Pons (tissue), 1 donor: ENCODE results near the gene NT5C1B.

Source experiments
- DNase-seq: peaks from one replicate; pipeline ENCODE4 v3.0.0-alpha.2; 2016; ENCODE audit warnings: low spot score

NT5C1B gene

DNA sequence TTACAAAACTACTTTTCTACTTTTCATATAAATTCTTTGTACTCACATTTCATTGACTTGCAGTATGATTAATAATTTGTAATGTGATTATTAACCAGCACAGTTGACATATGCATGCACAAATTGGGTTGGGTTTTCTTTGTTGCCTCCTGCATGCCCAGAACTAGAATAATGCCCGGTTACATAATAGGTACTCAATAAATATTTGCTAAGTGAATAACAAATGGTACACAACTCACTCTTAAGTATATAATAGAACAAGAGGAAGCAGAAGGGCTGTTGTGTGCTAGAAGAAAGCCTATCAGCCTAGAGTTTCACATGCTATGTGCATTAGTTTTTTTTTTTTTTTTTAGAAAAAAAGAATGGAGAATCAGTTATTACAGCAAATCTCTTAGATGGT lies 38.2 kb downstream of the NT5C1B start:
- no peak for DNase-seq

- no peak for DNase-seq
Observed at GRCh38 chr2:18550433-18550832, 38.9 kb downstream of the NT5C1B start.

DNA sequence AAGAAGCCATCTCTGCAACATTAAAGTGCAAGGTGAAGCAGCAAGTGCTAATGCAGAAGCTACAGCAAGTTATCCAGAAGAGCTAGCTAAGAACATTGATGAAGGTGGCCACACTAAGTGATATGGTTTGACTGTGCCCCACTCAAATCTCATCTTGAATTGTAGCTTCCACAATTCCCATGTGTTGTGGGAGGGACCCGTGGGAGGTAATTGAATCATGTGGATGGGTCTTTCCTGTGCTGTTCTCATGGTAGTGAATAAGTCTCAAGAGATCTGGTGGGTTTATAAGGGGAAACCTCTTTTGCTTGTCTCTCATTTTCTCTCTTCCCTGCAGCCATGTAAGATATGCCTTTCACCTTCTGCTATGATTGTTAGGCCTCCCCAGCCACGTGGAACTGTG lies 40.3 kb downstream of the NT5C1B start:
- DNase-seq = no peak

DNA sequence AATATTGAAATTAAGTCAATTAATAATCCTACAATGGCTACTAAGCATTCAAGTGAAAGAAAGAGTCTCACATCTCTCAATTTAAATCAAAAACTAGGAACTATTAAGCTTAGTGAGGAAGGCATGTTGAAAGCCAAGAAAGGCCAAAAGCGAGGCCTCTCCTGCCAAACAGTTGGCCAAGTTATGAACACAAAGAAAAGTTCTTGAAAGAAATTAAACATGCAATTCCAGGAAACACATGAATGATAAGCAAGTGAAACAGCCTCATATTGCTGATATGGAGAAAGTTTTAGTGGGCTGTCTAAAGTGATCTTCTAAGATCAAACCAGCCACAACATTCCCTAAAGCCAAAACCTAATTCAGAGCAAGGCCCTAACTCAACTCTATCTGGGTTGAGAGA lies 40.7 kb downstream of the NT5C1B start:
- no peak for DNase-seq

- peak; percentile 4 for DNase-seq
Observed at GRCh38 chr2:18546567-18546966, 42.8 kb downstream of the NT5C1B start.

DNA sequence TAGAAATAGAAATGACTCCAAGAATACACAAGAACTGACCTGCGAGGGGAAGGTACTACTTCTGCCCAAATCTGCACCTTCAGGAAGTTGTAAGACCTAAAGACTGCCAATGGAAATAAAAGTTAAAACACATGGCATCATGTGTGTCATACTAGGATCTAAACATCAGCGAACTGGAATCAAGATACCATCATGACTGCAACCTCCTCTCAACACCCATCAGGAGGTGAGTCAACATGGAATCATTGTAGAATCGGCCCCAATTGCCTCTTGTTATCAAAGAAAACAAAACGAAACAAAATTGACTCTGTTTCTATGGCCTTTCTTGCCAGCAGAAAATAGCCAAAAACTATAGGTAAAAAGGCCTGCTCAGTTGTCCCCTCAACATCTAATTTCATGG lies 44.0 kb downstream of the NT5C1B start:
- no peak for DNase-seq

DNA sequence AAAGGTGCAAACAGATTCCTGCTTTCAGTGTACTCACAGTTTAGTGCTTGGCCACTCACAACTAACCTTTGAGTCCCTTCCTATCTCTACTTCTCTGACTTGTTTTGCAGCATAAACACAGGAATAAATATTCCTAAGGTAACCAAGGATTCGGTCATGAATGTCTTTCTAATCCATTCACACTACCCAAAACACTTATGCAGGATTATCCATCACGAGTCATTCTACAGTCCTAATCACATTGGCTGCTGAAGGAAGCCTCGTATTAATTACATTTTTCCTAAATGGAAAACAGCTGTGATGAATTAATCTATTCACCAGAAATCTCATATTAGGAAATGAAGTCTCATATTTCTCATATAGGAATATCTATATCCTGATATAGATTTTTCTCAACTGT lies 45.2 kb downstream of the NT5C1B start:
- no peak for DNase-seq

DNA sequence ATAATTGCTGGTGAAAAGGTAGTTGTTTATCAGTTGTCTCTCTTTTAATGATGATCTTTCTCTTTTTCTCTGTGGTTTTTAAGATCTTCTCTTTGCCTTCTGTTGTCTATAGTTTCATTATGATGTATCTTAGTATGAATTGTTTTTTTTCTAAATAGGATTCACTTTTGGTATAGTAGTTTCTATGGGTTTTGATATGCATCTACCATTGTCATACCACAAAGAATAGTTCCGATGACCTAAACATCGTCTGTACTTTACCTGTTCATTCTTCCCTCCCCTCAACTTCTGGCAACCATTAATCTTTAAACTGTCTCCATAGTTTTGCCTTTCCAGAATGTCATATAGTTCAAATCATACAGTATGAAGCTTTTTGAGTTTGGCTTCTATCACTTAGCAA lies 48.5 kb downstream of the NT5C1B start:
- DNase-seq = no peak

GRCh38 chr2:18536697-18537096 lies 52.7 kb downstream of the NT5C1B start:
- no peak for DNase-seq

- no peak for DNase-seq
Observed at GRCh38 chr2:18536100-18536499, 53.3 kb downstream of the NT5C1B start.

DNA sequence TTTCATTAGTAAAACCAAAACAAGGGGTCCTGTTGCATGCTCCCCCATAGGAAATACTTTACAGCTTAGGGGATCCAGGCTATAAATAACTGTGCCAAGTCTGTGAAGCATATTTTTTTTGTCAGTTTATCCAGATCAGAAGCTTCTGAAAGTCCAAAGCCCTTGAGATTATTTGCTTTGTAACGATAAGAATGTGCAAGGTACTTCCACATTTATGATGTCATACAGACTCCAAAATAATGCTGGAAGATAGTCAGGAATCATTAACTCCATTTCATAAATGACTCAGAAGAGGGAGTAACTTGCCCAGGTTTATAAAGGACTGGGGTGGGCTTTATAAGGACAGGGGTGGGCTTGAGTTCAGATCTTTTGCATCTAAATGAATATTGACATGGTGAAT lies 58.2 kb downstream of the NT5C1B start:
- DNase-seq = no peak

- no peak for DNase-seq
Observed at GRCh38 chr2:18527822-18528221, 61.5 kb downstream of the NT5C1B start.

GRCh38 chr2:18527326-18527725 lies 62.0 kb downstream of the NT5C1B start:
- no peak for DNase-seq

GRCh38 chr2:18526429-18526828 lies 62.9 kb downstream of the NT5C1B start:
- no peak for DNase-seq

DNA sequence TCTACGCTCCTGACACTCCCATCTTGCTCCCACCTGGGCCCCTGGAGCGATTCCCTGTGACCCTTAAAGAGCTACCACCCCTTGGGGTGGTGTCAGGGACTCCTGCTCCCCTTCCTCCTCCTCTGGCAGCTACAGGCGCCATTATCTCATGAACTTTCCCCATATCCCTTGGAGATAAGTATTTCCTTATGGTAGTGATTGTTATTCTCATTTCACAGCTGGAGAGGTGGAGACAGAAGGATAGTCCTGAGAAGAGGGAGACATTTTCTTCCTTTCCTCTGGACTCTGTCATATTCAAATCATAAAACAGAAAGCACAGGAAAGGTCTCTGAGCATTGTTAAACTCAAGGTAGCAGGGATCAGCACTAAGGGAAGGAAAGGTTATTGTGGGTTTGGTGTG lies 63.5 kb downstream of the NT5C1B start:
- DNase-seq = no peak

- no peak for DNase-seq
Observed at GRCh38 chr2:18525236-18525635, 64.1 kb downstream of the NT5C1B start.

DNA sequence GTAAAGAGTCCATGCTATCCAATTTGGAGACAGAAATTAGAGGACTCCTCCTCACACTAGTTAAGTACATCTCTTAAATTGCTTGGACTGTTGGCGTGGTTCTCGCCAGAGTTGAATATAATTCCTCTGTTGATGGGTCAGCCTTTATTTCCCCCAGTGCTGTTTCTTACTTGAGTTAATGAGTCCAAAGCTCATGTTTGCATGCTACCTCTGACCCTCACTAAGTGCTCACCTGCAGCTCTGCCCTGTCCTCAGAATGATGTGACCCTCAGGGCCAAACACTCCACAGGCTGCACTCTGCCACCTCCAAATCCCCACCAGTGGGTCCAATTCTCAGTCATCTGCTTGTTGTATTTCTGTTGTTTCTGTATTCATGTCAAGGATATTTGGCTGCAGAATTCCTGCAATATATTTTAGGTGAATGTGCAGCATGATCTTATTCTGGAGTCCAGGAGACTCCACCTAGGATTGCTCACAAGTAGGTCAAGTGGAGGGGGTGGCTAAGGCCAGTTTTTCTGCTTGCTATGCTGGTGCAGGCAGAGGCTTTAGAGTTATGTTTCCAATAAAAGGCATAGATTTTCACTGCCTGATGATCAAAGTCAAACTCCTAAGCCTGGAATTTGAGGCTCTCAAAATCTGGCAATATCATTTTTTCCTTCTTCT lies 66.8 kb downstream of the NT5C1B start:
- DNase-seq = no peak

DNA sequence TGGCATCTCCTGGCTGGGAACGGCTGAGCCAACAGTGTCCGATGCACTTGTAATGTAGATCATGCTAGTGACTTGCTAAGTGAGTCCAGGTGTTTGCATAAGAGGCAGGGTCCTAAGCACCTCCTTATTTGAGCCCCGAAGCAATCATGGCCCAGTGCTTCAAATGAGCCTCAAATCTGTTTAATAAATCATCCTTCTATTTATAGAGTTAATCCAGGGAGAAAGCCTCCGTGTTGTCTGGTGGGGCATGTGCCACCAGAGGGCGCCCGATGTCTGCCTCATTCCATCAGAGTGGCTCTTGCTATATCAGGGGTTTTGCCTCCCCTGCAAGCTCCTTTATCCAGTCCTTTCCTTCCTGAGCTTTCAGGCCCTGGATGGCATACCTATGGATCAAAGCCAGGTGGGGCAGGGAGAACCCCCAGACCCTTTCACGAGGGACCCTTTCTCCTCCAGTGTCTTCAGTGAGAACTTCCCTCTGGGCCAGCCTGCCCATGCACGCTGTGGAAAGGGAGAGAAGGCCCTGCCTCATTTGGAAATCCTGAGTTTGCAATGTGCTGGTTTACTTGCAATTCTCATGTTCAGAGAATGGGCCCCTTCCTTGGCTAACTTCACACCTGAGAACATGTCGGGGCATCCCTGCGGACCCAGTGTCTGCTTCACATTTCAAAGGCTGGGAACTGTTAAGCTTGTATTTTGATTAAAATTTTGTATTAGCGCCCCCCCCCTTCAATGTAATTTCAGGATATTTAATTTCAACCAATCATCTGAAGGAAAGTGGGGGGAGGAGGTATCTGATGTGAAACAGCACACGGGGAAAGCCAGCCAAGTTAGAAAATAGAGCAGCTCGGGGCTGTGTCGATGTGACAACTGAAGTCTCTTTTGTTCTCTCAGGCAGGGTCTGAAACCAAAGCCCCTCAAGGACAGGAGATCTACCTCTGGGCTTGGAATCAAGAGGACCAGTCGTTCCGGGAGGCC lies 68.6 kb downstream of the NT5C1B start:
- DNase-seq = peak; percentile 69

DNA sequence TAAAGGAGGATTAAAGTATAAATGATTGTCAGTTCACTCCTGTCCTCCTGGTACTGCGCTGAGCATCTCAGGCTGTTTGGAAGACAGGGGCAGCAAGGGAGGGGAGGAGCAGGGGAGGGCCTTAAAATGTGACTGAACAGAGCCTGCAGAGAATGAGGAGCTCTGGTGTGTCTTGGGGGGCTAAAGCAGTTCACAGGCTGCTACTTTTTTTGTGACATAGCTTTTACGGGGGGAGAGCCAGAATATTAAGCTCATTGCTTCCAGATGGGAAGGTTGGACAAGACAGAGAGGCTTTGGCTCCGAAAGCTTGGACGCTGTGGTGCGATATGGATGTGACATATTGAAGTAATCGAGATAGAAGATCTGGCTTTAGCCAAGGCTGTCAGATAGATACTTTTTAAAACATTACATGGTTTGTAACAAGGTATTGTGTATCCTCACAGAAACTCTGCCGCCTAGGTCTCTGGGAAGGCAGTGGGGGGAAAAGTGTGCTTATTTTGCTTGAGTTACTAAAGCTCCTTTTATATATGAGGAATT lies 69.4 kb downstream of the NT5C1B start:
- DNase-seq = no peak

- DNase-seq = no peak
Observed at GRCh38 chr2:18518116-18519111, 71.0 kb downstream of the NT5C1B start.

DNA sequence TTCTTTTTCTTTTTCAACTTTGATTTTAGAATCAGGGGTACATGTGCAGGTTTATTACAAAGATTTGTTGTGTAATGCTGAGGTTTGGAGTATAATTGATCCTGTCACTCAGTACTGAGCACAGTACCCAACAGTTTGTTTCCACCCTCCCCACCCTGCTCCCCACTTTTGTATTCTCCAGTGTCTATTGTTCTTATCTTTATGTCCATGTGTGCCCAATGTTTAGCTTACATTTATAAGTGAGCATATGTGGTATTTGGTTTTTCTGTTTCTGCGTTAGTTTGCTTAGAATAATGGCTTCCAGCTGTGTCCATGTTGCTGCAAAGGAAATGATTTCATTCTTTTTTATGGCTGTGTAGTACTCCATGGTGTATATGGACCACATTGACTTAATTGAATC lies 72.0 kb downstream of the NT5C1B start:
- DNase-seq = no peak

DNA sequence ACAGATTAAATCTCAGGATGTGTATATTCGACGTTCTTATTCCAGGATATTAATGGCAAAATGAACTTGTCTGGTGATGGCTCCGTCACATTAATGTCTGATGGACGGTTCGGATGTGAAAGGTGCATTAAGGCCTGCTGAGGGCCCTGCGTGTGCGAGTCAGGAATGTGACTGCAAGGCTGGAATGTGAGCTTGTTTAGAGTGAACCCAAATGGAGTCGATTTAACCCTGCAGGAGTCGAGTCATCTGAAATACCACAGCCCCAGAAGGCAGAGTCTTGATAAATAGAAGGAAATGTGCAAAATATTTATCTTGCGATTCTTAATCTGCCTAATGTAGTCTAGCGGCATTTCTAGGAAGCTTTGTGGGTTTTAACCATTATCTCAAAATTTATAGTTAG lies 73.3 kb downstream of the NT5C1B start:
- no peak for DNase-seq
